HG03558 (cell line): ENCODE results near the gene NEDD4.
"Not testable (repeated sequence)": the region's sequence is repeated elsewhere in the genome, so short reads cannot be mapped to it uniquely, and the experiment has no call there.

ENCODE experiments used
- ATAC-seq: cut with Tn5 transposase; IDR thresholded peaks from one replicate; pipeline ENCODE4 v1.9.1; 2021; ENCODE audit warnings: moderate number of reproducible peaks; ENCODE audit not compliant: unreplicated experiment; ENCODE audit errors: extremely low read depth

Gene NEDD4

GRCh38 chr15:56007053-56007452 is 13.6 kb upstream of the NEDD4 start:
- ATAC-seq, result not testable (repeated sequence)

GRCh38 chr15:56006371-56006770 is 13.0 kb upstream of the NEDD4 start:
- not testable (repeated sequence) for ATAC-seq

GRCh38 chr15:56004281-56004680 is 10.9 kb upstream of the NEDD4 start:
- not testable (repeated sequence) for ATAC-seq

GRCh38 chr15:56003777-56004176 is 10.4 kb upstream of the NEDD4 start:
- not testable (repeated sequence) for ATAC-seq

GRCh38 chr15:56003277-56003676 is 9.9 kb upstream of the NEDD4 start:
- not testable (repeated sequence) for ATAC-seq

GRCh38 chr15:56001471-56002078 is 8.2 kb upstream of the NEDD4 start:
- ATAC-seq, result no peak

GRCh38 chr15:55999658-56000057 is 6.2 kb upstream of the NEDD4 start:
- no peak for ATAC-seq

- ATAC-seq, result no peak
These were observed 5.1 kb upstream of the NEDD4 start for GRCh38 chr15:55998478-55998877.

GRCh38 chr15:55993804-55994560 is 570 bp upstream of the NEDD4 start:
- no peak for ATAC-seq

- no peak for ATAC-seq
These were observed 672 bp downstream of the NEDD4 start for GRCh38 chr15:55992769-55993110.

GRCh38 chr15:55991802-55992768 is 1.3 kb downstream of the NEDD4 start:
- ATAC-seq, result no peak

- ATAC-seq, result no peak
These were observed 2.4 kb downstream of the NEDD4 start for GRCh38 chr15:55990998-55991397.

GRCh38 chr15:55990516-55990915 is 2.9 kb downstream of the NEDD4 start:
- no peak for ATAC-seq

GRCh38 chr15:55989383-55989782 is 4.0 kb downstream of the NEDD4 start:
- no peak for ATAC-seq

- ATAC-seq, result no peak
These were observed 11.7 kb downstream of the NEDD4 start for GRCh38 chr15:55981582-55982249.

GRCh38 chr15:55980511-55980910 is 12.9 kb downstream of the NEDD4 start:
- no peak for ATAC-seq

GRCh38 chr15:55977231-55977630 is 16.2 kb downstream of the NEDD4 start:
- no peak for ATAC-seq

GRCh38 chr15:55970286-55970685 is 23.1 kb downstream of the NEDD4 start:
- ATAC-seq, result no peak

- ATAC-seq, result no peak
These were observed 23.8 kb downstream of the NEDD4 start for GRCh38 chr15:55969582-55969981.

- ATAC-seq, result no peak
These were observed 24.5 kb downstream of the NEDD4 start for GRCh38 chr15:55968923-55969322.
